K562 (cell line): ENCODE data around the gene TAS2R41. TPM values are rescaled to one million over a fixed set of nuclear protein-coding genes. Genes with fewer than 3 reads are reported as not detected.

ENCODE experiments used
- ATAC-seq: fragments of 200-7000 bp; cut with Tn5 transposase; 3 replicates; pipeline ENCODE4 v1.9.1; 2020; ENCODE audit warnings: moderate library complexity
- BruUV-seq: library from RNA; stranded (reverse); fragments of 400-500 nt; replicated peaks from 2 replicates; lab custom pipeline; 2021; lab: Mats Ljungman, UMichigan
- CTCF ChIA-PET: fragments of 300-600 bp; formaldehyde crosslinking; extraction: SDS; loops from one replicate; lab custom pipeline; 2021; ENCODE audit warnings: low intra/inter-chr PET ratio; lab: Yijun Ruan, JAX
- POLR2A ChIA-PET: fragments of 300-600, 350-650 bp; sonication (Branson Sonifier 250); formaldehyde crosslinking; extraction: SDS; loops from one replicate; lab custom pipeline; 2021; ENCODE audit warnings: antibody characterized with exemption, inconsistent platforms; lab: Yijun Ruan, JAX
- DNase-seq, 4 experiments: peaks; one replicate each; pipeline versions ENCODE4 v3.0.0 to v3.0.0-alpha.2; 2011 to 2018; ENCODE audit warnings: low spot score in 3 of 4, mixed read lengths in 3 of 4; ENCODE audit errors: extremely low read depth in 1 of 4
- FAIRE-seq: peaks from 2 replicates; lab custom pipeline; 2011; peaks lifted over from hg19 to GRCh38; lab: Jason Lieb, UNC
- H2AFZ ChIP-seq: 2 replicates; pipeline ENCODE4 v1.6.0; 2011; ENCODE audit warnings: low read depth, low read length, control low read depth, inconsistent platforms
- H3K27ac ChIP-seq: fragments of 200-600 bp; 3 replicates; pipeline ENCODE4 v1.8.0; 2011; ENCODE audit warnings: low read depth, mild to moderate bottlenecking, control low read depth, inconsistent platforms, low read length, moderate library complexity, mixed read lengths; ENCODE audit errors: extremely low read depth
- H3K27me3 ChIP-seq, 2 experiments: fragments of 300-600 bp in 1 of 2; 2 replicates in 1 of 2; 3 replicates in 1 of 2; pipeline versions ENCODE4 v1.6.0 to v1.8.0; 2011; ENCODE audit warnings: inconsistent platforms in 2 of 2, low read length in 2 of 2, mild to moderate bottlenecking in 1 of 2, mixed read lengths in 1 of 2, moderate library complexity in 1 of 2; ENCODE audit not compliant: control insufficient read depth in 2 of 2, insufficient read depth in 2 of 2
- H3K36me3 ChIP-seq: fragments of 300-600 bp; 3 replicates; pipeline ENCODE4 v1.8.0; 2011; ENCODE audit warnings: mild to moderate bottlenecking, low read length, inconsistent platforms; ENCODE audit not compliant: control insufficient read depth, insufficient read depth
- H3K4me1 ChIP-seq, 2 experiments: fragments of 200-600 bp in 1 of 2; replicated peaks in 1 of 2; 2 replicates in 1 of 2; 3 replicates in 1 of 2; pipeline versions ENCODE4 v1.5.1 to v1.8.0; 2011; ENCODE audit warnings: inconsistent platforms in 2 of 2, low read length in 2 of 2, mild to moderate bottlenecking in 1 of 2, mixed read lengths in 1 of 2, moderate library complexity in 1 of 2; ENCODE audit not compliant: control insufficient read depth in 2 of 2, insufficient read depth in 2 of 2
- H3K4me2 ChIP-seq: 2 replicates; pipeline ENCODE4 v1.6.1; 2011; ENCODE audit warnings: low read length, control low read depth, inconsistent platforms, mixed read lengths; ENCODE audit not compliant: insufficient read depth
- H3K4me3 ChIP-seq: fragments of 200-600 bp; sonication (generic), shearing (Covaris generic); 2 replicates; pipeline ENCODE4 v1.5.1; 2016; ENCODE audit warnings: control low read depth, inconsistent platforms
- H3K79me2 ChIP-seq: fragments of 200-600 bp; 3 replicates; pipeline ENCODE4 v1.8.0; 2011; ENCODE audit warnings: low read length, inconsistent platforms; ENCODE audit not compliant: control insufficient read depth, insufficient read depth
- H3K9ac ChIP-seq, 2 experiments: 2 replicates each; pipeline versions ENCODE4 v1.6.0 to v1.6.1; 2011; ENCODE audit warnings: low read depth in 2 of 2, low read length in 2 of 2, control low read depth in 1 of 2, inconsistent platforms in 1 of 2, mild to moderate bottlenecking in 1 of 2, mixed read lengths in 1 of 2; ENCODE audit not compliant: insufficient read depth in 1 of 2
- H3K9me1 ChIP-seq: one replicate; pipeline ENCODE4 v1.6.0; 2011; ENCODE audit warnings: inconsistent platforms, mild to moderate bottlenecking, low read length, moderate library complexity; ENCODE audit not compliant: control insufficient read depth, insufficient read depth
- H3K9me3 ChIP-seq: replicated peaks from 2 replicates; pipeline ENCODE4 v1.5.1; 2011; ENCODE audit warnings: low read depth, low read length, inconsistent platforms; ENCODE audit not compliant: control insufficient read depth, insufficient read depth
- H4K20me1 ChIP-seq: replicated peaks from 2 replicates; pipeline ENCODE4 v1.6.1; 2011; ENCODE audit warnings: low read length, inconsistent platforms, mixed read lengths; ENCODE audit not compliant: control insufficient read depth, insufficient read depth
- EWSR1 ChIP-seq: fragments of 450-650 bp; IDR thresholded peaks from 2 replicates; pipeline ENCODE4 v1.6.1; 2018; ENCODE audit warnings: borderline replicate concordance, mild to moderate bottlenecking, low read depth, moderate library complexity; ENCODE audit not compliant: partially characterized antibody
- FOXP1 ChIP-seq: sonication (generic); formaldehyde crosslinking; IDR thresholded peaks from 2 replicates; pipeline ENCODE4 v1.8.0; 2022; ENCODE audit warnings: mild to moderate bottlenecking, missing genetic modification reagents
- HDAC8 ChIP-seq: fragments of 450-650 bp; IDR thresholded peaks from 2 replicates; pipeline ENCODE4 v1.6.1; 2016; ENCODE audit warnings: mild to moderate bottlenecking, missing genetic modification characterization, moderate library complexity, missing compliant biosample characterization
- PCBP1 ChIP-seq: fragments of 200-400 bp; formaldehyde crosslinking; IDR thresholded peaks from 2 replicates; pipeline ENCODE4 v1.6.1; 2018; ENCODE audit warnings: mild to moderate bottlenecking, low read depth, low read length; ENCODE audit not compliant: poor library complexity, severe bottlenecking
- PHF8 ChIP-seq: fragments of 200-600 bp; sonication (generic); IDR thresholded peaks from 2 replicates; pipeline ENCODE4 v1.6.1; 2012; ENCODE audit warnings: mixed run types, mild to moderate bottlenecking, inconsistent platforms, low read length, moderate library complexity, borderline replicate concordance
- SAP30 ChIP-seq: fragments of 200-600 bp; sonication (generic); IDR thresholded peaks from 2 replicates; pipeline ENCODE4 v1.6.1; 2012; ENCODE audit warnings: borderline replicate concordance, low read depth, mild to moderate bottlenecking, moderate library complexity, low read length, control low read depth, inconsistent platforms; ENCODE audit not compliant: insufficient read depth, poor library complexity, severe bottlenecking
- SLC30A9 ChIP-seq: fragments of 250-450 bp; sonication (Bioruptor Pico); IDR thresholded peaks from 2 replicates; pipeline ENCODE4 v1.8.0; 2022; ENCODE audit warnings: mild to moderate bottlenecking, moderate library complexity
- SP1 ChIP-seq: sonication (generic); formaldehyde crosslinking; IDR thresholded peaks from 2 replicates; pipeline ENCODE4 v1.8.1; 2022; ENCODE audit warnings: mild to moderate bottlenecking, missing genetic modification reagents
- in situ Hi-C: fragments of 300-500 bp; cut with MboI; formaldehyde crosslinking; loops from 4 replicates; pipeline ENCODE4 v1.15.0; 2018; ENCODE audit warnings: inconsistent platforms, mixed read lengths
- intact Hi-C: fragments of 100-400 bp; cut with micrococcal nuclease; formaldehyde crosslinking; loops from 2 replicates; pipeline ENCODE4 v1.14.2; 2022
- polyA plus RNA-seq, 8 experiments: library from polyadenylated mRNA; depleted of rRNA in 4 of 8; stranded (reverse) in 5 of 8; unstranded in 3 of 8; fragments of >200 nt; fragmentation: Nextera tagmentation in 2 of 8; fragmentation: Illumina TruSeq in 1 of 8; extraction: Ambion mirVana in 2 of 8; extraction: Trizol in 1 of 8; gene quantifications; 2 replicates each; pipeline versions ENCODE4 v1.2.1 to v1.2.3, GENCODE V29; 2011 to 2014; ENCODE audit warnings: inconsistent platforms in 1 of 8, missing spikeins in 1 of 8
- total RNA-seq, 7 experiments: library from RNA; depleted of rRNA in 6 of 7; stranded (reverse); fragments of >200 nt in 6 of 7; fragmentation: Illumina TruSeq in 2 of 7; extraction: Trizol in 2 of 7; gene quantifications; 2 replicates each; pipeline versions ENCODE4 v1.2.1 to v1.2.3, GENCODE V29; 2011 to 2021; ENCODE audit warnings: low replicate concordance in 1 of 7
- TF ChIP-seq, protein P1 (sequence below): sonication (generic); formaldehyde crosslinking; IDR thresholded peaks from 2 replicates; pipeline ENCODE4 v1.8.1; 2023; ENCODE audit warnings: mild to moderate bottlenecking, missing genetic modification reagents
- TF ChIP-seq, protein P2 (sequence below): fragments of 250-450 bp; sonication (Bioruptor Pico); IDR thresholded peaks from 2 replicates; pipeline ENCODE4 v1.6.1; 2021; ENCODE audit warnings: mild to moderate bottlenecking
- TF ChIP-seq, protein P3 (sequence below), 3 experiments: fragments of 200-800 bp in 1 of 3; sonication (Bioruptor generic) in 1 of 3; sonication (generic) in 1 of 3; formaldehyde crosslinking in 1 of 3; IDR thresholded peaks; 2 replicates each; pipeline versions ENCODE4 v1.6.1 to v1.8.0; 2016 to 2022; ENCODE audit warnings: mild to moderate bottlenecking in 2 of 3, missing compliant biosample characterization in 2 of 3, missing genetic modification characterization in 2 of 3, missing genetic modification reagents in 1 of 3

TAS2R41 gene
- total and polyA plus RNA-seq, 9 of the 15 experiments (the other 6 are each of a cell fraction or from before 2014, with no cell fraction given) = not detected

DNA sequence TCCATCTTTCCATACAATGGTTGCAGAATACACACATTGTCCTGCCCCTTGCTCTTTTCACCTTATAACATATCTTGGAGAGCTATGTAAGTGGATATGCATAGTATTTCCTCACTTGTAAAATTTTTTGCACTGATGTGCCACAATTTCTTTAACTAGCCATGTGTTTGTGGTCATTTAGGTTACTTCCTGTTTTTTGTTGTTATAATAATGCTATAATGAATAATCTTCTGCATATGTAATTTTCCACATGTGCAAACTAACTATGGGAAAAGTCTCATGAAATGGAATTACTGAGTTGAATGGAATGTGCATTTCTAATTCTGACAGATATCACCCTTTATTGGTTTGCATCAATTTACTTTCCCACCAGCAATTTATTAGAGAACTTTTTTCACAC is 2.8 kb downstream of the TAS2R41 start:
- Histone ChIP-seq H3K9ac (no peak overlapping the region), H3K79me2 (no peaks in the 10 kb centered on the region), H3K36me3 (no peaks in the 10 kb centered on the region)
- POLR2A ChIA-PET = interaction anchor here (0.6 to 1.4 kb wide), 3 partner anchors 9 to 72 kb away, joined by 3 to 5 read pairs (median 3); no protein-coding TSS in a partner anchor
- no peak for TF ChIP-seq HDAC8
- TF ChIP-seq PCBP1 = no peak
- TF ChIP-seq, protein P1, sequence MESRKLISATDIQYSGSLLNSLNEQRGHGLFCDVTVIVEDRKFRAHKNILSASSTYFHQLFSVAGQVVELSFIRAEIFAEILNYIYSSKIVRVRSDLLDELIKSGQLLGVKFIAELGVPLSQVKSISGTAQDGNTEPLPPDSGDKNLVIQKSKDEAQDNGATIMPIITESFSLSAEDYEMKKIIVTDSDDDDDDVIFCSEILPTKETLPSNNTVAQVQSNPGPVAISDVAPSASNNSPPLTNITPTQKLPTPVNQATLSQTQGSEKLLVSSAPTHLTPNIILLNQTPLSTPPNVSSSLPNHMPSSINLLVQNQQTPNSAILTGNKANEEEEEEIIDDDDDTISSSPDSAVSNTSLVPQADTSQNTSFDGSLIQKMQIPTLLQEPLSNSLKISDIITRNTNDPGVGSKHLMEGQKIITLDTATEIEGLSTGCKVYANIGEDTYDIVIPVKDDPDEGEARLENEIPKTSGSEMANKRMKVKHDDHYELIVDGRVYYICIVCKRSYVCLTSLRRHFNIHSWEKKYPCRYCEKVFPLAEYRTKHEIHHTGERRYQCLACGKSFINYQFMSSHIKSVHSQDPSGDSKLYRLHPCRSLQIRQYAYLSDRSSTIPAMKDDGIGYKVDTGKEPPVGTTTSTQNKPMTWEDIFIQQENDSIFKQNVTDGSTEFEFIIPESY (CRISPR knock-in tag) = no peak
- TF ChIP-seq, protein P2, sequence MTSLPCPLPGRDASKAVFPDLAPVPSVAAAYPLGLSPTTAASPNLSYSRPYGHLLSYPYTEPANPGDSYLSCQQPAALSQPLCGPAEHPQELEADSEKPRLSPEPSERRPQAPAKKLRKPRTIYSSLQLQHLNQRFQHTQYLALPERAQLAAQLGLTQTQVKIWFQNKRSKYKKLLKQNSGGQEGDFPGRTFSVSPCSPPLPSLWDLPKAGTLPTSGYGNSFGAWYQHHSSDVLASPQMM = no peak
- no peak for TF ChIP-seq SP1 (CRISPR knock-in tag)
- no peak for TF ChIP-seq SLC30A9
- TF ChIP-seq, protein P3, sequence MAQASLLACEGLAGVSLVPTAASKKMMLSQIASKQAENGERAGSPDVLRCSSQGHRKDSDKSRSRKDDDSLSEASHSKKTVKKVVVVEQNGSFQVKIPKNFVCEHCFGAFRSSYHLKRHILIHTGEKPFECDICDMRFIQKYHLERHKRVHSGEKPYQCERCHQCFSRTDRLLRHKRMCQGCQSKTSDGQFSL (CRISPR knock-in tag; IDR thresholded peaks at IDR 0.05) = no peak
- TF ChIP-seq, protein P3 (tag; IDR thresholded peaks at IDR 0.05) = no peak
- no peak for TF ChIP-seq SAP30
- TF ChIP-seq EWSR1 = no peak
- no peak for TF ChIP-seq FOXP1
- TF ChIP-seq PHF8 = no peak
- TF ChIP-seq, all 486 proteins: peak for 0
- DNase-seq = no peak
- Histone ChIP-seq H3K9me1 (no peaks in the 10 kb centered on the region), H3K4me2 (no peak overlapping the region), H3K4me3 (no peak overlapping the region), H2AFZ (no peak overlapping the region), H3K4me1 (no peaks in the 10 kb centered on the region), H3K27ac (no peak overlapping the region), H3K9me3 (no peaks in the 10 kb centered on the region), H3K27me3 (peaks cover 3 to 12% of the 10 kb centered on the region in 2 experiments; a peak in 4 of 5 replicates), H4K20me1 (no peaks in the 10 kb centered on the region)
- no peak for FAIRE-seq
- in situ Hi-C loops = no loop called here
- intact Hi-C loops = no loop called here
- no peak for ATAC-seq
- BruUV-seq = no TSS peak
- CTCF ChIA-PET = no interaction called here
